Measurements from ENCODE around the gene ZFR2.
"Not testable (repeated sequence)": the region's sequence is repeated elsewhere in the genome, so short reads cannot be mapped to it uniquely, and the experiment has no call there.

ZFR2 gene

DNA sequence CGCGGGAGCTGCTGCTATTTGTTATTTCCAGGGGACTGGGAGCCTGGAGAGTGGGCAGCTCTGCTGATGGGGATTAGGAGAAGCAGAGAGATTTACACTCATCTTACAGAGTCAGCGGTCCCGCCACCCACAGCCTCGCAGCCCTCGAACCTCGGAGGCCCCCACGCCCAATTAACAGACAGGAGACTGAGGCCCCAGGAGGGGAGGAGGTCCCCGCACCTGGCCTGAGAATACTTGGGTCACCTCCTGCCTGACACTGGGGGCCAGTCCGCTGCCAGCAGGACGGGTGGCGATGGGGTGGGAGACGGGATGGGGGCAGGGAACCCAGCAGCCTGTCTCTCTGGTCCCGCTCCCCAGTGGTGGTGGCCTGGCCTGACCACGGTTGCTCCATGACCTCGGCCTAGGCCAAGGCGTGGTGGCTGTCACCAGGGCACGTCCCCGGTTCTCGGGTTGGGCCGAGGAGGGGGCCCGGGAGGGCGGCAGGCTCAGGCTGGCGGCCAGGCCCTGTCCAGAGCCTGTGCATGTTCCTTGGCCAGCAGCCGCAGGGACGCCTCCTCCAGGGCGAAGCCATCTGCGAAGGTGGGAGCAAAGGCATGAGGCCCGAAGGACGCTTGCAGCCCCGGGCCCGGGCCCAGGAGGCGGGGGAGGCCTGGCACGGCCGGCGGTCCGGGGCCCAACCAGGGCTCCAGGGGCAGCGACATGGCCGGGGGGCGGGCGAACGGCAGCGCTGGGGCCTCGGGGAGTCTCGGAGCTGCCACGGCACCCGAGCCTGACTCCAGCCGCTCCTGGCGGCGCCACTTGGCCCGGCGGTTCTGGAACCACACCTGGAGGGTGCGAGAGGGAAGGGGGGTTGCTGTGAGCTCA lies 98.5 kb downstream of the ZFR2 start:
- no peak for DNase-seq (ENCODE audit: low read depth)

DNA sequence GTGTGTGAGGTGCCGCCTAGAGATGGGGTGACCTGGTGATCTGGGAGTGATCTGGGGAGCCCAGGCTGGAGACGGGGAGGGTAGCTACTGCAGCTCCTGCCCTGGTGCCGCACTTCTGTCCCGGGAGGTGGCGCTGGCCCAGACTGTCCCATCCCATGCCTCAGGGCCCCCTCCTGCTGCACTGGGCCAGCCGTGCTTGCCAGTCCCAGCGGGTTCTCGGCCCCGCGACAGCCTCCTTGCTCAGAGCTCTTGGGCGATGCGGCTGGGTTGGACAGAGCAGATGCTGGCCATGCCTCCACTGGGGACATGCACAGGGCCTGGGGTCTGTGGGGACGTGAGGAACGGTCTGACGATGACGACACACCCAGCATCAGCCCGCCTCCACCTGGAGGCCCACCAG lies 99.3 kb downstream of the ZFR2 start:
- no peak for DNase-seq (ENCODE audit: low read depth)

DNA sequence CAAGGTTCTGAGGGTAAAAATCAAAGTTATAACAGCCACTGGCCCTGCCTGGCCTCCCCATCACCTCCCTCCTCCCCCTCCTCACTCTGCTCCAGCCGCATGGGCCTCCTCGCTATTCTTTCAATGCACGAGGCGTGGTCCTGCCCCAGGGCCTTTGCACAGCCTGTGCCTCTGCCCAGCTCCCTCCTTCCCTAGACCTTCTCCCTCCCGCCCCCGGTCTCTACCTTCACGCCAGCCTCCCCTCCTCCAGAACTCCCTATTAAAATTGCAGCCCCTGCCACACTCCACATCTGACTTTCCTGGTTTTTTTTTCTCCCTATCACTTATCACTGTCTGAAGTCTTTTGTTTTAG lies 100.1 kb downstream of the ZFR2 start:
- no peak for DNase-seq (ENCODE audit: low read depth)

DNA sequence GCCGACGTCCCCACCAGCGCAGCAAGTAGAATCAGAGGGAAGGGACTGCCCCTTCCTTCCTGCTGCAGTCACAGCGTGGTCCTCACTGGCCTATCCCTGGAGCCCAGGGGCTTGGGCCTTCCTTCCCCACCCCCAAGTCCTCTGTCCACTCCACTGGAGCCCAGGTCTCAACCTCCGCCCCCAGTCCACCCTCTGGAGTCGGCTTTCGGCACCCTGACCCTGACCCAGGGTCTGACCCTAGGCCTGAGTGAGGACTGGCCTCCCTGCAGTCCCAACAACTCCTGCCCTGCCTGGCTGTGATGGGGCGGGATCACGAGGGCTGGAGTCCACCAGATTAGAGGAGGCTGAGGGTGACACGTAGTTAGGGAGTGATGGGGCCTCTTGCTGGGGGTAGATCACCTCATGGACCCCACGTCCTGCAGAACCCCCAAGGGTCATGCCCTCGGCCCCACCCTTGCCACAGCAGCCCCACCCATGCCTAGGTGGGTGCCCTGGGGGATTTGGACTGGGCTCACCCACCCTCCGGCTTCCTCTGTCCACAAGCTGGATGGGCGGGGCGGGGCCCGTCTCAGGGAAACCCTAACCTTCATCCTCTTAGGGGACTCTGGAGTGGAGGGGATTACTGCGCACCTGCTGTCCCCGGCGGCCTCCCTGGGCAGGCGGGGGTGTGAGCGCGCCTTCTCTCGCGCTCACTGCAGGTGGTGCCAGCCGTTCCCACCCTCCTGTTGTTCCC lies 100.7 kb downstream of the ZFR2 start:
- DNase-seq (ENCODE audit: low read depth), result no peak

DNA sequence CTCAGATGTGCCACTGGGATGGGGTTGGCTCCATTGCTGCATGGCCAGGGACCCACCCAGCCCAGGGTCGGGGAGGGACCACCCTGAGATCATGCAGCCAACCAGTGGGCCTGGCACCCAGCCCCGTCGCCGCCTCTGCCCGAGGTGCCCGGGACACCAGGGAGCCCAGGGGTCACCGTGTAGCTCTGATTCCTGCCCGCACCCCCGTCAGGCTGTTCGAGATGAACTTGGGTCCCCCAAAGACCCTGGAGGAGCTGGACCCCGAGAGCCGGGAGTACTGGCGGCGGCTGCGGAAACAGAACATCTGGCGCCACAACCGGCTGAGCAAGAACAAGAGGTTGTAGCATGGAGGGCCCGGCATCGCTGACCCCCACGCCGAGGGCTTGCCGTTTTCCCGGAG lies 101.8 kb downstream of the ZFR2 start:
- no peak for DNase-seq (ENCODE audit: low read depth)

DNA sequence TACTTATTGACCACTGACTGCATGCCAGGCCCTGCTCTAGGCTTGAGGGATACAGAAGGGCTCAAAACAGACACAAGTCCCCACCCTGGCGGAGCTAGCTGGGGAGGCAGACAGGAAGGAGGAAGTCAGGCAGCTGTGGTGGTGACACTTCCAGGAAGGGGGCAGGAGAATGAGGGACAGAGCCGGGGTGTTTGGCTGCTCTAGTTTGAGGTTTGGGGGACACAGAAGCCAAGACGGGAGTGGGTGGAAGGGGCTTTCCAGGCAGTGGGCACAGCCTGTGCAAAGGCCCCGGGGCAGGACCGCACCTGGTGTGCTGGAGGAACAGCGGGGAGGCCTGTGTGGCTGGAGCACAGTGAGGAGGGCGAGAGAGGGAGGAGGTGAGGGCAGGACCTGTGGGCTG lies 102.3 kb downstream of the ZFR2 start:
- no peak for DNase-seq (ENCODE audit: low read depth)

DNA sequence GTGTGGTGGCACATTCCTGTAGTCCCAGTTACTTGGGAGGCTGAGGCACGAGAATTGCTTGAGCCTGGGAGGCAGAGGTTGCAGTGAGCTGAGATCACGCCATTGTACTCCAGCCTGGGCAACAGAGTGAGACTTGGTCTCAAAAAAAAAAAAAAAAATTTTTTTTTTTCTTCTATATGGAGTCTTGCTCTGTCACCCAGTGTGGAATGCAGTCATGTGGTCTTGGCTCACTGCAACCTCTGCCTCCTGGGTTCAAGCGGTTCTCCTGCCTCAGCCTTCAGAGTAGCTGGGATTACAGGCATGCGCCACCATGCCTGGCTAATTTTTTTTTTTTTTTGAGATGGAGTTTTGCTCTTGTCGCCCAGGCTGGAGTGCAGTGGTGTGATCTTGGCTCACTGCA lies 103.1 kb downstream of the ZFR2 start:
- not testable (repeated sequence) for DNase-seq (ENCODE audit: low read depth)

DNA sequence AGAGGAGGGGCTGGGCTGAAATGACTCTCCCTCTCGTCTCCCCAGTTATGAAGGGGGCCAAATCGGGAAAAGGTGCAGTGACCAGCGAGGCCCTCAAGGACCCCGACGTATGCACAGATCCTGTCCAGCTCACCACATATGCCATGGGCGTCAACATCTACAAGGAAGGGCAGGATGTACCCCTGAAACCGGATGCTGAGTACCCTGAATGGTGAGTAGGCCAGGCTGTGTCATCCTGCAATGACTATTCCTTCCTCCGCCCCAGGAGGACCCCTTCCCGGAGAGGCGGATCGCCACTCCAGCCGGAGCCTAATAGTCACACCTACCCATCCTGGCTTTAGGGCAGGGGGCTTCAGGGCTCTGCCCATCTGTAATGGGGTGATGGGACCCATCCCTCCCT lies 103.7 kb downstream of the ZFR2 start:
- DNase-seq (ENCODE audit: low read depth), result no peak

DNA sequence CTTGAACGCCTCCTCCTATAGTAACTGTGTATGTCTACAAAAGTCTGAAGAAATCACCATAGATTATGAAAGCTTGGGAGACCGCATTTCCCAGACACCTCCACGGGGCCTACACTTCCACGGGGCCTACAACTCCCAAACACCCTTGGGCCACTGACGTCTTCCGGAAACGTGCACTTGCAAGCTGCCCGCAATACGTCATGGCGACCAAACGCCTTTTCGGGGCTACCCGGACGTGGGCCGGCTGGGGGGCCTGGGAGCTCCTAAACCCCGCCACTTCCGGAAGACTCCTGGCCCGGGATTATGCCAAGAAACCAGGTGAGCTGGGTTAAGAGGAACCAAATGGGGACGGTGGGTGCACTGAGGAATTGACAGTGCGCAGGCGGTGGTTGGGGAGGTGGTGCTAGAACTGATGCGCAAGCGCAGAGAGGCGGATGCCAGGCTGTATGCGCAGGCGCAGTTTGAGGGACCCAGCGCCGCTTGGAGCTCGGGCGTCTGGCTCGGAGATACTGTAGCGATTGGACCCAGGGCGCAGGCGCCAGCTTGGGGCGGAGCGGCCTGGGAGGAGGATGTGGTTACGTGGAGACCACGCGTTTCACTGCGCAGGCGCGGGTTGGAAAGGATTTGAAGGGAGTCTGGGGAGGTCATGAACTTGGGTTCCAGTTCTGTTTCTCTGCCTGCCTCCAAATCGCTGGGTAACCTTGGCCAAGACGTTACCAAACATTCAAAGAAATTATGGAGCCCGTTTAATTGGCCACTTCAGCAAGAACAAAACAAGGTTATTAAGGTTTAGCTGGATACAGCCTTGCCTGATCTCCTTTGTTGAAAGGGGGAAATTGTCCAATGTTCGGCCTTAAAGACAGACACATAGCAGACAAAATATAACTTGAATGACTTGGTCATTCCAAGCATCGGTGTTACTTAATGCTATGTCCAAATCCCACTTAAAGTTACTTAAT lies 106.1 kb downstream of the ZFR2 start, which contains the start of gene MRPL54:
MRPL54 (plus strand) TSS at position 182 of the 959 bp plus-strand sequence; CDS start at position 201, 19 bp downstream.
- peak; percentile 99 for DNase-seq (ENCODE audit: low read depth)

DNA sequence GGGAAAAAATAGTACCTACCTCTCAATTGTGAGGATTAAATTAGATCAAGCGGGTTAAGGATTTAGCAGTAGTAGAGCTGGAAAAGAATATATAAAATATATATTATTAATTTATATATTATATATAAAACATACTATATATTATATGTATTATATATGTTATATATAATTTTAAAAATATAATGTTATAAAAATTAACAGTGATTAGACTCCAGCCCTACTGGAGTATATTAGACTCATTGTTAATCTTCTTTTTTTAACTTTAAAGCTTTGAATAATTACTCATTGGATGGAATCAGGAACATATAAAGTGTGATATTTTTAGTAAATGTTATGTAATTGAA lies 106.7 kb downstream of the ZFR2 start:
- no peak for DNase-seq (ENCODE audit: low read depth)

DNA sequence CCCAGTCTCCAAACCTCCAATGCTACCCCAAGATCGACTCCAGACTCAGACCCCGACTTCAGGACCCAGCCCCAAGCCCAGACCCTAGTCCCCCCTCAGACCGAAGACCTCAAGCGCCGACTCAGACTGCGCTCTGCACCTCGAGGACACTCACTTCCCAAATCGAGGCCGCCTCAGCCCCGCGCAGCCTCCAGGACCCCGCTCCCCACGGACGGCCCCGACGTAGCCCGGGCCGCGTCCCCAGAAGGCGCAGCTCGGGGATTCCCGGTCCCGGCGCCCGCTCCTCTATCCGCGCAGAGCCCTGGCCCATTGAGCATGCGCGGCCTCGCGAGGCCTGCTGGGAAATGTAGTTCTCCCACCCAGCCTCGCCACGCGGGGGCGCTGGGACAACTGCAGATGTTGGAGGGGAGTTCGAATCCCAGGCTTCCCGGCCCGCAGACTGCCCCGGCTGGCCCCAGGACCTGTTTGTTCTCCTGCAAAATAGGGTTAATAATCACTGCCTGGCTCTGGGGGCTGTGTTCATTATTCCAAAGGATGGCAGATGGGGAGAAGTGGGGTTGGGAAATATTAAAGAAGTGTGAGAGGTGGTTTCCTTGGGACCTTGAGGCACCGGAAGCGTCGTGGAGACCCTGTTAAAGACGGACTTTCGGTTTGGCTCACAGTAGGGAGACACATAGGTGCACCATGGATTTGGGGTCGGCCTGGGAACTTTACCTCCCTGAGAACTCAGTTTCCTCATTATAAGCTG lies 107.3 kb downstream of the ZFR2 start, which contains the start of gene APBA3:
APBA3 (minus strand) TSS at position 311 of the 748 bp plus-strand sequence. CDS start 1,428 bp downstream, outside the sequence.
- DNase-seq (ENCODE audit: low read depth), result peak; percentile 30

DNA sequence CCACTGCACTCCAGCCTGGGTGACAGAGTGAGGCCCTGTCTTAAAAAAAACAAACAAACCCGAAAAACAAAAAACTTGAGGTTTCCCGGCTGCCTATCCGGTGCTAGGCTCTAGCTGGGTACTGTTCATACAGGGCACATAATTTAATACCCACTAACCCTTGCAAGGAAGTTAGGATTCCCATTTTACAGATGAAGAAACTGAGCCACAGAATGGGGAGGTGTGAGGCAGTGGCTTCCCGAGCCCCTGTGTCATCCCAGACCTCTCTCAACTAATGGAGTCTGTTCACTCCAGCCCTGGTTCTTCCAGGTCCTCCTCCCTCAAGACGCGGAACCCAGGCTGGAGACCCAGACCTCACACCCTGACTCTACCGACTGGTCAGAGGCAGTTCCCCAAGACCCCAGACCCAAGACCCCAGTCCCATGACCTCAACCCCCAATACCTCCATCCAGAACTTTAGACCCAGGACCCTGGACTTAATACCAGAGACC lies 107.9 kb downstream of the ZFR2 start:
- no peak for DNase-seq (ENCODE audit: low read depth)

DNA sequence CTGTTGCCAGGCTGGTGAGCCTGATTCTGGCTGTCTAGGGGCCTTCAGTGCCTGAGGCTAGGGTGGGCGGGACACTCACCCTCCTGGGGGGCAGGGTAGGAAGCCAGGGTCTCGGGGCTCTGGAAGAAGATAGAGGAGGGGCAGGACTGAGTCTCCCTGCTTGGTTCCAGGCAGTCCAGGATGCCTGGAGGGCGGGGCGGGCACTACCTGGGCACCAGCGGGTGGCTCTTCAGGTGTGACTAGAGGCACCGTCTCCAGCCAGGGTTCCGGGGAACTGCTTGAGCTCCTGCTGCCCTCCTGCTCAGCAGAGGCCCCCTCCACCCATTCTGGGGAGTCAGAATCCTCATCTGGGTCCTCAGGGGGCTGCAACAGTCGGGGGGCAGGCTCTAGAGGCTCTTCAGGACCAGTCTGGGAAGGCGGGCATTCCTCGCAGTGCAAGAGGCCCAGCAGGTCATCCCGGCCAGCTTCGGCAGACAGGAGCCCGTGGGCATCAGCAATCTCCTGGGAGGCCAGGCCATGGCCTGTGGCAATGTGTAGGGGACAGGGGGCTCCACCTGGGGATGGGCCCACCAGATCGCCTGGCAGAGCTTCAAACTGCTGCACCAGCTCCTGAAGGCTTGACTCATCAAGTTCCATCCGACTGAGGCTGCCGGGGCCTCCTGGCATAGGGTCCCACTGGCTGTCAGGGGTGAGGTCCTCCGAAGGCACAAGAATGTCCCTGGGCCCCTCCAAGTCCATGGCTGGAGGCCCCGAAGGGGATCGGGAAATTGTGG lies 109.2 kb downstream of the ZFR2 start:
- DNase-seq (ENCODE audit: low read depth), result no peak

DNA sequence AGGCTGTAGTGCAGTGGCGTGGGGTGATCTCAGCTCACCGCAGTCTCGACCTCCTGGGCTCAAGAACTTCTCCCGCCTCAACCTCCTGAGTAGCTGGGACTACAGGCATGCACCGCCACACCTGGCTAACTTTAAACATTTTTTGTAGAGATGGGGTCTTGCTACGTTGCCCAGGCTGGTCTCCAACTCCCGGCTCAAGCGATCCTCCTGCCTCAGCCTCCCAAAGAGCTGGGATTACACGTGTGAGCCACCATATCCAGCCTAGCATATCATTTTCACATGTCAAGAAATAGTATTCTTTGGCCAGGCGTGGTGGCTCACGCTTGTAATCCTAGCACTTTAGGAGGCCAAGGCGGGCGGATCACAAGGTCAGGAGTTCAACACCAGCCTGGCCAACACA lies 110.5 kb downstream of the ZFR2 start:
- not testable (repeated sequence) for DNase-seq (ENCODE audit: low read depth)

DNA sequence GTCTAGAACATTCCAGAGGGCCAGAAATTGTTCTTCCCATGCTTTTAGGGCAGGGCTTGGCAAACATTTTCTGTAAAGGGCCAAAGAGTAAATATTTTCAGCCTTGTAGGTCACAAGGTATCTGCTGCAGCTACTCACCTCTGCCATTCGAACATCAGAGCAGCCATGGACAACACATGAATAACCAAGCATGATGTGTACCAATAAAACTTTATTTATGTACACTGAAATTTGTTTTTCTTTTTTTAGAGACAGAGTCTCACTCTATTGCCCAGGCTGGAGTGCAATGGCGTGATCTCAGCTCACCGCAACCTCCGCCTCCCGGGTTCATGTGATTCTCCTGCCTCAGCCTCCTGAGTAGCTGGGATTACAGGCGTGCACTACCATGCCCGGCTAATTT lies 111.1 kb downstream of the ZFR2 start:
- DNase-seq (ENCODE audit: low read depth), result not testable (repeated sequence)
